NB4 (cell line): ENCODE results near the gene PSORS1C2.

Experiments used
- CTCF ChIP-seq: IDR thresholded peaks from one replicate; pipeline ENCODE4 v1.5.1; 2012; ENCODE audit warnings: low read depth, low read length
- MYC ChIP-seq: IDR thresholded peaks from 2 replicates; pipeline ENCODE4 v1.6.1; 2011; ENCODE audit warnings: low read depth, low read length
- POLR2A ChIP-seq: IDR thresholded peaks from 2 replicates; pipeline ENCODE4 v1.6.1; 2011; ENCODE audit warnings: mild to moderate bottlenecking; ENCODE audit not compliant: insufficient read length; ENCODE audit errors: extremely low read depth

- TF ChIP-seq CTCF: no peak
- TF ChIP-seq POLR2A: no peak
- TF ChIP-seq MYC: no peak
These were observed 18.8 kb upstream of the PSORS1C2 start, which contains the start of gene CCHCR1 for GRCh38 chr6:31157513-31158139.
